ENCODE data around the gene USP32.

The USP32 gene

GRCh38 chr17:60145006-60145935, 246.7 kb downstream of the USP32 start:
- DNase-seq (ENCODE audit: low spot score): no peak
- no peak for TF ChIP-seq CTCF (IDR thresholded peaks at IDR 0.05; ENCODE audit: extremely low read depth, missing control alignments)

- peak; percentile 84 for TF ChIP-seq CTCF (IDR thresholded peaks at IDR 0.05; ENCODE audit: extremely low read depth, missing control alignments)
- peak; percentile 85 for DNase-seq (ENCODE audit: low spot score)
Measured at GRCh38 chr17:60142872-60143499, 248.9 kb downstream of the USP32 start.

- no peak for DNase-seq (ENCODE audit: low spot score)
- no peak for TF ChIP-seq CTCF (IDR thresholded peaks at IDR 0.05; ENCODE audit: extremely low read depth, missing control alignments)
Measured at GRCh38 chr17:60141111-60142018, 250.6 kb downstream of the USP32 start.

DNA sequence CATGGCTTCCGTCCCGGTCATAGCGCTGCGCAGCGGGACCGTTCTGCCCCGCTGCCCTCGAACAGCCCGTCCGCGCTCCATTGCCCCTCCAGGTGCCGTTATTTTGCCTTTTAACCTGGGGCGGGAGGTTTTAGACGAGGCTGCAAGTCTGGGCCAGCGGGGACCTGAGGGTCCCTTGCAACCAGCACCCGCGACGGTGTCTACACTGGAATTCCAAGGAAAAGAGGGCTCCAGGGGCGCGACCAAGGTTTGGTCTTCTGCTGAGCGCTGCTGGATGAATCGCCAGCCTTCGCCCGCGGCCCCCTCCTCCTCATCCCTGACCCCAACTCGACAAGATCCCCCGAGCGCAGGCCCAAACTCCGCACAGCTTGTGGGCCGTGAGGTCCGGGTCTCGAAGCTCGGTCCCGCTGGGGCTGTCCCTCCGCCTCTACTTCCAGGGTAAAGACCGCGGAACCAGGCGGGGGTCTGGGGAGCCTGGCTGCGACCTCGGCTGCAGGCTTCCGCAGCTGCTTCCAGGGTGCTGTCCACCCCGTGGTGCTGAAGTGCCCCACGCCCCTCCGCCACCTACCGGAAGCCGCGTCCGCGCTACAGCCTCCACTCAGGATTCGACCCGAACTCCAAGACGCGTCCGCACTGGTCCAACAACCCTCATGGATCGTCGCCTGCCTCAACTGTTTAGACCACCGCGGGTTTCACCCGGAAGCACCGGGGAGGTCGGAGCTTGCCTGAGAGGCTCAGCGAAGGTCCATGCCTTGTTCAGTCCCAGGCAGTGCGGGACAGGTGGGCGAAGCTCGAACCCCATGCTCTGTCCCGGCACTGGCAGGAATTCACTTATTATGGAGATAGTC, 252.3 kb downstream of the USP32 start:
- TF ChIP-seq CTCF (IDR thresholded peaks at IDR 0.05; ENCODE audit: extremely low read depth, missing control alignments): peak; percentile 49
- peak; percentile 81 for DNase-seq (ENCODE audit: low spot score)

GRCh38 chr17:60138769-60139437, 253.0 kb downstream of the USP32 start:
- DNase-seq (ENCODE audit: low spot score): no peak
- no peak for TF ChIP-seq CTCF (IDR thresholded peaks at IDR 0.05; ENCODE audit: extremely low read depth, missing control alignments)

DNA sequence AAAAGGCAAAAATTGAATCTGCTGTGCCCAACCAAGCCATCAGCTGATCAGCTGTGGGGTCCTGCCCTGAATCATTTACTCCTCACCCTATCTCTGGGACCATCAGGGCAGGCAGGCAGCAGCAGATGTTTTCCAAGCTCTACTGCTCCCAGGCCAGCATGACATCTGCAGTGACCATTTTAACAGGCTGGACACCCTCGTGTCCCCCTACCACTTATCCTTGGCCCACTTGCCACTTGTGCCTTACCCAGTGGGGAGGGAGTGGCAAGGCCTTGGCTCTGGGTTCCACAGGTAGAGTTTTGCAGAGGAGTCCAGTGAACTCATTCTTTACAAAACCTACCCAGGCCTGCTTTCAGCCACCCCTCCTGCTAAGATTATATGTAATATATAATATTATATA, 254.2 kb downstream of the USP32 start:
- no peak for TF ChIP-seq CTCF (IDR thresholded peaks at IDR 0.05; ENCODE audit: extremely low read depth, missing control alignments)
- DNase-seq (ENCODE audit: low spot score): no peak
